K562 (cell line): Measurements from ENCODE around the gene FAM98C. TPM values are rescaled to one million over a fixed set of nuclear protein-coding genes. Genes with fewer than 3 reads are reported as not detected.
A peak's percentile ranks its signal among the peaks of the same experiment; 100 is the strongest.

Experiments used
- ATAC-seq: fragments of 200-7000 bp; cut with Tn5 transposase; 3 replicates; pipeline ENCODE4 v1.9.1; 2020; ENCODE audit warnings: moderate library complexity
- BruUV-seq: library from RNA; stranded (reverse); fragments of 400-500 nt; replicated peaks from 2 replicates; lab custom pipeline; 2021; lab: Mats Ljungman, UMichigan
- CTCF ChIA-PET: fragments of 300-600 bp; formaldehyde crosslinking; extraction: SDS; loops from one replicate; lab custom pipeline; 2021; ENCODE audit warnings: low intra/inter-chr PET ratio; lab: Yijun Ruan, JAX
- POLR2A ChIA-PET: fragments of 300-600, 350-650 bp; sonication (Branson Sonifier 250); formaldehyde crosslinking; extraction: SDS; loops from one replicate; lab custom pipeline; 2021; ENCODE audit warnings: antibody characterized with exemption, inconsistent platforms; lab: Yijun Ruan, JAX
- DNase-seq, 4 experiments: peaks; one replicate each; pipeline versions ENCODE4 v3.0.0 to v3.0.0-alpha.2; 2011 to 2018; ENCODE audit warnings: low spot score in 3 of 4, mixed read lengths in 3 of 4; ENCODE audit errors: extremely low read depth in 1 of 4
- FAIRE-seq: peaks from 2 replicates; lab custom pipeline; 2011; peaks lifted over from hg19 to GRCh38; lab: Jason Lieb, UNC
- H2AFZ ChIP-seq: 2 replicates; pipeline ENCODE4 v1.6.0; 2011; ENCODE audit warnings: low read depth, low read length, control low read depth, inconsistent platforms
- H3K27ac ChIP-seq: fragments of 200-600 bp; 3 replicates; pipeline ENCODE4 v1.8.0; 2011; ENCODE audit warnings: low read depth, mild to moderate bottlenecking, control low read depth, inconsistent platforms, low read length, moderate library complexity, mixed read lengths; ENCODE audit errors: extremely low read depth
- H3K27me3 ChIP-seq, 2 experiments: fragments of 300-600 bp in 1 of 2; 2 replicates in 1 of 2; 3 replicates in 1 of 2; pipeline versions ENCODE4 v1.6.0 to v1.8.0; 2011; ENCODE audit warnings: inconsistent platforms in 2 of 2, low read length in 2 of 2, mild to moderate bottlenecking in 1 of 2, mixed read lengths in 1 of 2, moderate library complexity in 1 of 2; ENCODE audit not compliant: control insufficient read depth in 2 of 2, insufficient read depth in 2 of 2
- H3K36me3 ChIP-seq: fragments of 300-600 bp; 3 replicates; pipeline ENCODE4 v1.8.0; 2011; ENCODE audit warnings: mild to moderate bottlenecking, low read length, inconsistent platforms; ENCODE audit not compliant: control insufficient read depth, insufficient read depth
- H3K4me1 ChIP-seq, 2 experiments: fragments of 200-600 bp in 1 of 2; replicated peaks in 1 of 2; 2 replicates in 1 of 2; 3 replicates in 1 of 2; pipeline versions ENCODE4 v1.5.1 to v1.8.0; 2011; ENCODE audit warnings: inconsistent platforms in 2 of 2, low read length in 2 of 2, mild to moderate bottlenecking in 1 of 2, mixed read lengths in 1 of 2, moderate library complexity in 1 of 2; ENCODE audit not compliant: control insufficient read depth in 2 of 2, insufficient read depth in 2 of 2
- H3K4me2 ChIP-seq: 2 replicates; pipeline ENCODE4 v1.6.1; 2011; ENCODE audit warnings: low read length, control low read depth, inconsistent platforms, mixed read lengths; ENCODE audit not compliant: insufficient read depth
- H3K4me3 ChIP-seq: fragments of 200-600 bp; sonication (generic), shearing (Covaris generic); 2 replicates; pipeline ENCODE4 v1.5.1; 2016; ENCODE audit warnings: control low read depth, inconsistent platforms
- H3K79me2 ChIP-seq: fragments of 200-600 bp; 3 replicates; pipeline ENCODE4 v1.8.0; 2011; ENCODE audit warnings: low read length, inconsistent platforms; ENCODE audit not compliant: control insufficient read depth, insufficient read depth
- H3K9ac ChIP-seq, 2 experiments: 2 replicates each; pipeline versions ENCODE4 v1.6.0 to v1.6.1; 2011; ENCODE audit warnings: low read depth in 2 of 2, low read length in 2 of 2, control low read depth in 1 of 2, inconsistent platforms in 1 of 2, mild to moderate bottlenecking in 1 of 2, mixed read lengths in 1 of 2; ENCODE audit not compliant: insufficient read depth in 1 of 2
- H3K9me1 ChIP-seq: one replicate; pipeline ENCODE4 v1.6.0; 2011; ENCODE audit warnings: inconsistent platforms, mild to moderate bottlenecking, low read length, moderate library complexity; ENCODE audit not compliant: control insufficient read depth, insufficient read depth
- H3K9me3 ChIP-seq: replicated peaks from 2 replicates; pipeline ENCODE4 v1.5.1; 2011; ENCODE audit warnings: low read depth, low read length, inconsistent platforms; ENCODE audit not compliant: control insufficient read depth, insufficient read depth
- H4K20me1 ChIP-seq: replicated peaks from 2 replicates; pipeline ENCODE4 v1.6.1; 2011; ENCODE audit warnings: low read length, inconsistent platforms, mixed read lengths; ENCODE audit not compliant: control insufficient read depth, insufficient read depth
- C11orf30 ChIP-seq: fragments of 450-650 bp; IDR thresholded peaks from 2 replicates; pipeline ENCODE4 v1.6.1; 2016; ENCODE audit warnings: low read depth, mild to moderate bottlenecking
- CXXC5 ChIP-seq: fragments of 250-450 bp; sonication (Bioruptor Pico); IDR thresholded peaks from 2 replicates; pipeline ENCODE4 v1.8.0; 2022; ENCODE audit warnings: inconsistent platforms, mild to moderate bottlenecking, moderate library complexity
- DPF2 ChIP-seq: fragments of 450-650 bp; IDR thresholded peaks from 2 replicates; pipeline ENCODE4 v1.6.1; 2016
- HDAC2 ChIP-seq: fragments of 450-650 bp; IDR thresholded peaks from 2 replicates; pipeline ENCODE4 v1.6.1; 2016; ENCODE audit warnings: mild to moderate bottlenecking
- HOXB6 ChIP-seq: fragments of 250-450 bp; sonication (Bioruptor Pico); IDR thresholded peaks from 2 replicates; pipeline ENCODE4 v1.5.1; 2022; ENCODE audit warnings: mild to moderate bottlenecking, borderline replicate concordance
- MEIS2 ChIP-seq: fragments of 450-650 bp; IDR thresholded peaks from 2 replicates; pipeline ENCODE4 v1.6.1; 2014; ENCODE audit warnings: mild to moderate bottlenecking; ENCODE audit not compliant: partially characterized antibody
- NBN ChIP-seq: fragments of 450-650 bp; IDR thresholded peaks from 2 replicates; pipeline ENCODE4 v1.6.1; 2016; ENCODE audit warnings: low read depth, mild to moderate bottlenecking
- NFYB ChIP-seq: IDR thresholded peaks from 2 replicates; pipeline ENCODE4 v1.6.1; 2011; ENCODE audit warnings: mild to moderate bottlenecking, moderate library complexity; ENCODE audit not compliant: insufficient read length; ENCODE audit errors: extremely low read depth
- PHF20 ChIP-seq: fragments of 450-650 bp; IDR thresholded peaks from 2 replicates; pipeline ENCODE4 v1.6.1; 2018; ENCODE audit not compliant: partially characterized antibody
- STAT5A ChIP-seq: IDR thresholded peaks from 2 replicates; pipeline ENCODE4 v1.6.1; 2012; ENCODE audit warnings: low read length, inconsistent platforms, borderline replicate concordance
- SUPT5H ChIP-seq: fragments of 450-650 bp; IDR thresholded peaks from 2 replicates; pipeline ENCODE4 v1.6.1; 2016
- TRIM24 ChIP-seq, 2 experiments: fragments of 450-650 bp; IDR thresholded peaks; 2 replicates each; pipeline ENCODE4 v1.6.1; 2016
- ZC3H4 ChIP-seq: sonication (generic); formaldehyde crosslinking; IDR thresholded peaks from 2 replicates; pipeline ENCODE4 v1.9.0; 2021; ENCODE audit warnings: missing genetic modification reagents, borderline replicate concordance
- ZNF121 ChIP-seq: sonication (generic); formaldehyde crosslinking; conservative IDR thresholded peaks from 2 replicates; pipeline ENCODE4 v1.8.0; 2022; ENCODE audit warnings: missing genetic modification reagents
- whole genome bisulfite sequencing: fragments of 100-300 bp; shearing (Covaris generic); methylation state at CpG from one replicate; pipeline ENCODE4 v1.1.6; 2016; ENCODE audit warnings: low coverage, mixed read lengths; ENCODE audit not compliant: insufficient coverage; ENCODE audit errors: missing lambda C conversion rate; 5-methylcytosine and 5-hydroxymethylcytosine counted together
- in situ Hi-C: fragments of 300-500 bp; cut with MboI; formaldehyde crosslinking; loops from 4 replicates; pipeline ENCODE4 v1.15.0; 2018; ENCODE audit warnings: inconsistent platforms, mixed read lengths
- intact Hi-C: fragments of 100-400 bp; cut with micrococcal nuclease; formaldehyde crosslinking; loops from 2 replicates; pipeline ENCODE4 v1.14.2; 2022
- polyA plus RNA-seq, 8 experiments: library from polyadenylated mRNA; depleted of rRNA in 4 of 8; stranded (reverse) in 5 of 8; unstranded in 3 of 8; fragments of >200 nt; fragmentation: Nextera tagmentation in 2 of 8; fragmentation: Illumina TruSeq in 1 of 8; extraction: Ambion mirVana in 2 of 8; extraction: Trizol in 1 of 8; gene quantifications; 2 replicates each; pipeline versions ENCODE4 v1.2.1 to v1.2.3, GENCODE V29; 2011 to 2014; ENCODE audit warnings: inconsistent platforms in 1 of 8, missing spikeins in 1 of 8
- total RNA-seq, 7 experiments: library from RNA; depleted of rRNA in 6 of 7; stranded (reverse); fragments of >200 nt in 6 of 7; fragmentation: Illumina TruSeq in 2 of 7; extraction: Trizol in 2 of 7; gene quantifications; 2 replicates each; pipeline versions ENCODE4 v1.2.1 to v1.2.3, GENCODE V29; 2011 to 2021; ENCODE audit warnings: low replicate concordance in 1 of 7
- TF ChIP-seq, protein P1 (sequence below): fragments of 450-650 bp; IDR thresholded peaks from 2 replicates; pipeline ENCODE4 v1.6.1; 2018; ENCODE audit not compliant: partially characterized antibody

FAM98C gene
- total and polyA plus RNA-seq, 9 of the 15 experiments (the other 6 are each of a cell fraction or from before 2014, with no cell fraction given) = 1.7 to 43.8 (median 13.7) TPM

DNA sequence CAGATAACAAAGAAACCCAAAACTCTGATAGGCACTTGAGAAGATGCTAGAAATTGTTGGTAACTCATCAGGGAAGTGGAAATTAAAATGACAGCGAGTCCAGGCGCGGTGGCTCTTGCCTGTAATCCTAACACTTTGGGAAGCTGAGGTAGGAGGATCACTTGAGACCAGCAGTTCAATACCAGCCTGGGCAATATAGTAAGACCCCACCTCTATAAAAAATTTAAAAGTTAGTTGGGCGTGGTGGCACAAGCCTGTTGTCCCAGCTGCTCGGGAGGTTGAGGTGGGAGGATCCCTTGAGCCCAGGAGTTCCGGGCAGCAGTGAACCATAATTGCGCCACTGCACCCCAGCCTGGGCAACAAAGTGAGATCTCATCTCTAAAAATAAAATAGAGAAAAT lies 28.0 kb downstream of the FAM98C start:
- no peak for FAIRE-seq
- CTCF ChIA-PET = no interaction called here
- H3K9me3 ChIP-seq = no peaks in the 10 kb centered on the region

DNA sequence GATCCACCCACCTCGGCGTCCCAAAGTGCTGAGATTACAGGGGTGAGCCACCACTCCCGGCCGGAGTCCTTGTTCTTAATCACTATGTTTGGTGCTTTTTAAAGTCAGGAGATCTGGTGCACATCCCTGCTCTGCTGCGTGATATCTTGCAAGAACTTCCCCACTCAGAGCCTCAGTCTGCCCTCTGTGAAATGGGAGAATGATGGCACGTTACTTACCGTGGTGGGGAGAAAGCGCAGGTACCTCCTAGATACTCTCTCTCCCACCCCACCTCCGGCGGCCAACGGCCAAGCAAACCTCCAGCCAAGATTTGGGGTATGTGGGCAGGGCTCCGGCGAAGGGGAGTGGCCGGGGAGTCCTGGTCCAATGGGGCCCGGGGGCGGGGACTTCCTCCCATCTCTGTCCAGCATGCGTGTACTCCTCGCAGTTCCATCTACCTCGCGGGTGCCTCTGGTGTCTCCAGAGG lies 30.4 kb downstream of the FAM98C start, which contains the start of gene RYR1:
TSS of gene RYR1 (plus strand) at position 424 of the 466 bp plus-strand sequence. CDS start 139 bp downstream, outside the sequence.
- Histone ChIP-seq H3K9ac (peak within 1 kb of the TSS; percentile 36 to 87), H3K4me2 (peak within 1 kb of the TSS; percentile 87), H2AFZ (peak within 1 kb of the TSS; percentile 98), H3K9me1 (no peaks in the 10 kb centered on the region), H3K9me3 (no peaks in the 10 kb centered on the region), H3K36me3 (no peaks in the 10 kb centered on the region), H3K79me2 (0 out of 3 replicates have a peak, but pooled peaks cover 6% of the 10 kb centered on the region), H3K4me3 (peak within 1 kb of the TSS; percentile 32), H3K4me1 (peaks cover 21 to 24% of the 10 kb centered on the region in 2 experiments), H3K27ac (peak within 1 kb of the TSS; percentile 61), H4K20me1 (no peaks in the 10 kb centered on the region), H3K27me3 (no peaks in the 10 kb centered on the region)
- ATAC-seq (peak; percentile 99), DNase-seq (peak; percentile 94 to 98 (median 96)), FAIRE-seq (peak; percentile 76)
- in situ Hi-C loops = no loop called here
- BruUV-seq = no TSS peak
- ChIA-PET CTCF (interaction anchor here (0.6 kb wide), 1 partner anchor 37 kb away, joined by 3 read pairs; no protein-coding TSS in a partner anchor), POLR2A (no interaction called here)
- intact Hi-C loops = no loop called here
- under 1% methylated on average over 15 of the region's 20 CpGs for WGBS
- TF ChIP-seq SUPT5H = no peak
- peak; percentile 44 for TF ChIP-seq DPF2
- no peak for TF ChIP-seq ZC3H4 (CRISPR knock-in tag)
- no peak for TF ChIP-seq MEIS2
- TF ChIP-seq PHF20 = peak; percentile 27
- no peak for TF ChIP-seq C11orf30
- TF ChIP-seq HOXB6 (CRISPR knock-in tag) = no peak
- peak; percentile 42 for TF ChIP-seq CXXC5
- peak; percentile 61 for TF ChIP-seq NFYB
- TF ChIP-seq, protein P1, sequence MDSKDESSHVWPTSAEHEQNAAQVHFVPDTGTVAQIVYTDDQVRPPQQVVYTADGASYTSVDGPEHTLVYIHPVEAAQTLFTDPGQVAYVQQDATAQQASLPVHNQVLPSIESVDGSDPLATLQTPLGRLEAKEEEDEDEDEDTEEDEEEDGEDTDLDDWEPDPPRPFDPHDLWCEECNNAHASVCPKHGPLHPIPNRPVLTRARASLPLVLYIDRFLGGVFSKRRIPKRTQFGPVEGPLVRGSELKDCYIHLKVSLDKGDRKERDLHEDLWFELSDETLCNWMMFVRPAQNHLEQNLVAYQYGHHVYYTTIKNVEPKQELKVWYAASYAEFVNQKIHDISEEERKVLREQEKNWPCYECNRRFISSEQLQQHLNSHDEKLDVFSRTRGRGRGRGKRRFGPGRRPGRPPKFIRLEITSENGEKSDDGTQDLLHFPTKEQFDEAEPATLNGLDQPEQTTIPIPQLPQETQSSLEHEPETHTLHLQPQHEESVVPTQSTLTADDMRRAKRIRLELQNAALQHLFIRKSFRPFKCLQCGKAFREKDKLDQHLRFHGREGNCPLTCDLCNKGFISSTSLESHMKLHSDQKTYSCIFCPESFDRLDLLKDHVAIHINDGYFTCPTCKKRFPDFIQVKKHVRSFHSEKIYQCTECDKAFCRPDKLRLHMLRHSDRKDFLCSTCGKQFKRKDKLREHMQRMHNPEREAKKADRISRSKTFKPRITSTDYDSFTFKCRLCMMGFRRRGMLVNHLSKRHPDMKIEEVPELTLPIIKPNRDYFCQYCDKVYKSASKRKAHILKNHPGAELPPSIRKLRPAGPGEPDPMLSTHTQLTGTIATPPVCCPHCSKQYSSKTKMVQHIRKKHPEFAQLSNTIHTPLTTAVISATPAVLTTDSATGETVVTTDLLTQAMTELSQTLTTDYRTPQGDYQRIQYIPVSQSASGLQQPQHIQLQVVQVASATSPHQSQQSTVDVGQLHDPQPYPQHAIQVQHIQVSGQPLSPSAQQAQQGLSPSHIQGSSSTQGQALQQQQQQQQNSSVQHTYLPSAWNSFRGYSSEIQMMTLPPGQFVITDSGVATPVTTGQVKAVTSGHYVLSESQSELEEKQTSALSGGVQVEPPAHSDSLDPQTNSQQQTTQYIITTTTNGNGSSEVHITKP = peak; percentile 74
- TF ChIP-seq HDAC2 = peak; percentile 91; the same call in 1 of the 2 replicates
- TF ChIP-seq STAT5A = no peak

More for the DNA sequence above, 28.0 kb downstream of the FAM98C start:
- POLR2A ChIA-PET = interaction anchor here (0.5 kb wide), 1 partner anchor 14 kb away, joined by 3 read pairs; no protein-coding TSS in a partner anchor
- Histone ChIP-seq H3K9ac (no peak overlapping the region), H3K27me3 (no peaks in the 10 kb centered on the region), H2AFZ (no peak overlapping the region), H3K9me1 (no peaks in the 10 kb centered on the region), H3K27ac (no peak overlapping the region), H3K4me2 (no peak overlapping the region), H3K36me3 (no peaks in the 10 kb centered on the region), H4K20me1 (no peaks in the 10 kb centered on the region), H3K4me1 (peaks cover 31 to 32% of the 10 kb centered on the region in 2 experiments), H3K79me2 (0 out of 3 replicates have a peak, but pooled peaks cover 6% of the 10 kb centered on the region), H3K4me3 (no peak overlapping the region)
- DNase-seq (no peak), ATAC-seq (no peak)
- 56% methylated on average over 7 of the region's 7 CpGs for WGBS
- TF ChIP-seq ZNF121 (CRISPR knock-in tag) (0 out of 2 replicates have a peak, but pooled peaks have one; percentile 14), TRIM24 (IDR thresholded peaks at IDR 0.05) (no peak), NBN (no peak)
- in situ Hi-C loops (no loop called here), intact Hi-C loops (no loop called here)
- BruUV-seq = no TSS peak
